Effector memory CD4-positive, alpha-beta T cell (primary cell): ENCODE data around the gene CD93.

Source experiments
- DNase-seq, 3 donors: peaks; one replicate each; pipeline ENCODE4 v3.0.0-alpha.2; 2020
- H3K27ac ChIP-seq: 2 replicates; pipeline ENCODE4 v1.7.0; 2013; ENCODE audit warnings: mild to moderate bottlenecking, low read length, moderate library complexity; ENCODE audit not compliant: insufficient read depth, poor library complexity, severe bottlenecking
- H3K27me3 ChIP-seq: replicated peaks from 2 replicates; pipeline ENCODE4 v1.7.0; 2013; ENCODE audit warnings: mild to moderate bottlenecking, low read length; ENCODE audit not compliant: insufficient read depth, control insufficient read depth, poor library complexity, severe bottlenecking
- H3K36me3 ChIP-seq: 2 replicates; pipeline ENCODE4 v1.7.0; 2013; ENCODE audit warnings: mild to moderate bottlenecking, low read length, moderate library complexity; ENCODE audit not compliant: control insufficient read depth, insufficient read depth
- H3K4me1 ChIP-seq: 2 replicates; pipeline ENCODE4 v1.7.0; 2013; ENCODE audit warnings: low read length, mild to moderate bottlenecking; ENCODE audit not compliant: control insufficient read depth, insufficient read depth, poor library complexity, severe bottlenecking
- H3K4me3 ChIP-seq: 2 replicates; pipeline ENCODE4 v1.7.0; 2013; ENCODE audit warnings: low read length, low read depth, mild to moderate bottlenecking; ENCODE audit not compliant: insufficient read depth, poor library complexity, severe bottlenecking
- H3K9me3 ChIP-seq: 2 replicates; pipeline ENCODE4 v1.7.0; 2013; ENCODE audit warnings: mild to moderate bottlenecking, low read length, moderate library complexity; ENCODE audit not compliant: control insufficient read depth

The CD93 gene

DNA sequence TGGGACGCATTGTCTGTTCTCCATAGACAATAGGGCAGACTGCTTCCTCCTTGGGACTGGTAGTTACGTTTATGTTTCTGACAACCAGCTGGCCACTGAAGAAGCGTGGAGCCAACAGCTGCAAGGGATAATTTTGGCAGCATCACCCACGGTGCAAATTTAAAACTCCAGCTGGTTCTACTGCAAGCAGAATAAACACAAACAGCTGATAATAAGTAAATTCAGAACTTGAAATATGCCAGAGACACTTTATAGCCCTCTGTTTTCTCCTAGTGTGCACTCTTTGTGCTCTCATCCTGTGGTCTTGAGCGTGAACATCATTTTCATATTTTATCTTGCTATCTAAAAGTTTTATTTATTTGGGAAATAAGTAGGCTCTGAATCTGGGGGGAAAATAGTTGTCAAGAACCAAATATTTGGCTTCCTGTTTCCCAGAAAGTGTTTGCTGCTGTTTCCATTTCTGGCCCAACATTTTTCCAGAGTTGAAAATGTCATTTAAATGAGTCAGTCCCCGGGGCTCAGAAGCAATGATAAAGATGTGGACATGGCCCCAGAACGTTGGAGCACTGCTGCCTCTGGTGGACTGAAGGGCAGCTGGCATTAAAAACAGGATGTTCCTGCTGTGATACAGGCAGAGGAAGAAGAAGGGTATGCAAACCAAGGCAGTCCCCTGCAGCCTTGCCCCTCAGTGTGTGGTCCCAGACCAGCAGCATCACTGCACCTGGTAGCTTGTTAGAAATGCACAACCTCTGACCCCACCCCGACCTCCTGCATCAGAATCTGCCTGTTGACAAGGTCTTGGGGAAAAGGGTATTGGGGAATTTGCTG is 24.2 kb downstream of the CD93 start:
- H3K27ac ChIP-seq: no peak overlapping the region
- no peak for DNase-seq

GRCh38 chr20:23061262-23061661 is 24.9 kb downstream of the CD93 start:
- Histone ChIP-seq H3K27ac (no peak overlapping the region), H3K4me1 (no peaks in the 10 kb centered on the region)

More for the DNA sequence above, 24.2 kb downstream of the CD93 start:
- Histone ChIP-seq H3K27me3 (no peaks in the 10 kb centered on the region), H3K36me3 (no peaks in the 10 kb centered on the region), H3K4me3 (no peak overlapping the region), H3K9me3 (no peaks in the 10 kb centered on the region), H3K4me1 (no peaks in the 10 kb centered on the region)

GRCh38 chr20:23060629-23061028 is 25.5 kb downstream of the CD93 start:
- H3K9me3 ChIP-seq: no peaks in the 10 kb centered on the region
- H3K4me3 ChIP-seq: no peak overlapping the region
- H3K27me3 ChIP-seq: no peaks in the 10 kb centered on the region
- no peaks in the 10 kb centered on the region for H3K4me1 ChIP-seq
- no peak overlapping the region for H3K27ac ChIP-seq
- H3K36me3 ChIP-seq: no peaks in the 10 kb centered on the region
- no peak for DNase-seq

More at GRCh38 chr20:23061262-23061661, 24.9 kb downstream of the CD93 start:
- no peak overlapping the region for H3K4me3 ChIP-seq
- H3K27me3 ChIP-seq: no peaks in the 10 kb centered on the region
- DNase-seq: no peak
- no peaks in the 10 kb centered on the region for H3K9me3 ChIP-seq
- no peaks in the 10 kb centered on the region for H3K36me3 ChIP-seq

DNA sequence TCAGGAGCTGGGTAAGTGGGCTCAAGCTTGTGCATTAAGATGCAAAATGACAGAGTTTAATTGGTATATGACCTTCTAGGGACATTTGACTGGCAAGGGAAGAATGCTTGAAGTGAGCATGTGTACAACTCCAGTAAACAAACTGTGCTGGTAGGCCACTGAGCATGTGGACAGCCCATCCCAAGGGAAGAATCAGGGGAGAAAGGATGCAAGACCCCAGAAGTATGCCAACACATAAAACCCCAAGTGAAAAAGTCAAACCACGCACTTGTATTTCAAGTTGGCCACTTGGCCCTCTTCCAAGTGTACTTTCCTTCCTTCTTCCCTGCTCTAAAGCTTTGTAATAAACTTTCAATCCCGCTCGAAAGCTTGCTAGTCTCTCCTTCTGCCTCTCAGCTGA is 26.3 kb downstream of the CD93 start:
- H3K4me3 ChIP-seq: no peak overlapping the region
- H3K36me3 ChIP-seq: no peaks in the 10 kb centered on the region
- H3K27me3 ChIP-seq: peaks cover 4% of the 10 kb centered on the region
- no peak overlapping the region for H3K27ac ChIP-seq
- DNase-seq: no peak
- no peaks in the 10 kb centered on the region for H3K4me1 ChIP-seq
- H3K9me3 ChIP-seq: no peaks in the 10 kb centered on the region

GRCh38 chr20:23059001-23059400 is 27.1 kb downstream of the CD93 start:
- no peak overlapping the region for H3K27ac ChIP-seq
- H3K4me1 ChIP-seq: no peaks in the 10 kb centered on the region
- H3K36me3 ChIP-seq: no peaks in the 10 kb centered on the region
- H3K9me3 ChIP-seq: no peaks in the 10 kb centered on the region
- peaks cover 5% of the 10 kb centered on the region for H3K27me3 ChIP-seq
- no peak overlapping the region for H3K4me3 ChIP-seq
- no peak for DNase-seq

GRCh38 chr20:23058240-23058639 is 27.9 kb downstream of the CD93 start:
- Histone ChIP-seq H3K4me1 (no peaks in the 10 kb centered on the region), H3K27me3 (peaks cover 5% of the 10 kb centered on the region), H3K9me3 (no peaks in the 10 kb centered on the region), H3K4me3 (no peak overlapping the region), H3K27ac (no peak overlapping the region), H3K36me3 (no peaks in the 10 kb centered on the region)
- no peak for DNase-seq

GRCh38 chr20:23052904-23053303 is 33.2 kb downstream of the CD93 start:
- Histone ChIP-seq H3K36me3 (no peaks in the 10 kb centered on the region), H3K9me3 (no peaks in the 10 kb centered on the region)
- DNase-seq: no peak

GRCh38 chr20:23050847-23051627 is 35.1 kb downstream of the CD93 start:
- no peak for DNase-seq
- no peak overlapping the region for H3K27ac ChIP-seq
- no peaks in the 10 kb centered on the region for H3K36me3 ChIP-seq
- H3K4me3 ChIP-seq: no peak overlapping the region
- H3K4me1 ChIP-seq: peaks cover 2% of the 10 kb centered on the region
- H3K9me3 ChIP-seq: no peaks in the 10 kb centered on the region
- H3K27me3 ChIP-seq: peaks cover 23% of the 10 kb centered on the region

More at GRCh38 chr20:23052904-23053303, 33.2 kb downstream of the CD93 start:
- peaks cover 13% of the 10 kb centered on the region for H3K27me3 ChIP-seq
- peaks cover 2% of the 10 kb centered on the region for H3K4me1 ChIP-seq
- no peak overlapping the region for H3K27ac ChIP-seq
- no peak overlapping the region for H3K4me3 ChIP-seq

DNA sequence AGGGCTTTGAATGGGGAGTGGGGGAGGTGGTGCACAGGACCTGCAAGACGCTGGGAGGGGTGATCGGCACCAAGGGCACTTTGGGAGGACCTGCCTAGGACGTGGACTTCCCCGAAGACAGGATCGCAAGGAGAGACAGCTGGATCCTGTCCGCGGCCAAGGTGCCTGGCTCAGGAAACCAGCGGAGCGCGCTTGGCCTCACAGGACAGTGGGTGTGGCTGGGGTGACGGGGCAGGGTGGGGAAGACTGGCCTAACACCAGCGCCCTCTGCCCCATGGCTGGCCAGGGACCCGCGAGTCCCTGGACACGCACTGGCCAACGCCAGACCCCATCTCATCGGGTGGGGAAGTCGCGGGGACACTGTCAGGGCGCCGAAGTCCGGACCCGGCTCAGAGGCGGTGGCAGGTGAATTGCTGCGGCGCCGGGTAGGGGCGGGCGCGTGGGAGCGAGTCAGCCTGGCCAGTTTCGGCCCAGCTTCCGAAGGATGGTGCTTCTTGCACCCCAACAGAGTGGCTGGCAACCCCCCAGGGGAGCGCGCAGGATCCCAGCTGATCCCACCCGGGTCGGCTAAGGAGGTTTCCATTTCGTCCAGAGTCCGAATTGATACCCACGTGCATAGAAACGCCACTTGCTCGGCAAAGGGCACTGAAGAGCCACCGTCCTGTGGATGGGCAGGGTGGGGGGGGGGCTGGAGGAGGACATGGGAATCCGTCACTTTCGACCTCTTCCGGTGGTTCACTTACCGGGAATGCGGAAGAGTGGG is 35.9 kb downstream of the CD93 start:
- Histone ChIP-seq H3K9me3 (no peaks in the 10 kb centered on the region), H3K27ac (no peak overlapping the region), H3K4me3 (no peak overlapping the region), H3K4me1 (peaks cover 2% of the 10 kb centered on the region), H3K27me3 (peaks cover 23% of the 10 kb centered on the region), H3K36me3 (no peaks in the 10 kb centered on the region)
- DNase-seq: no peak
